Fibroblast of mammary gland (primary cell): ENCODE measurements around the gene BMAL1.

Source experiments
- DNase-seq: peaks from one replicate; pipeline ENCODE4 v3.0.0-alpha.2; 2010; ENCODE audit warnings: low read depth
- H3K4me3 ChIP-seq: 2 replicates; pipeline ENCODE4 v1.5.1; 2011; ENCODE audit warnings: low read depth, mild to moderate bottlenecking, low read length, moderate library complexity; ENCODE audit not compliant: control insufficient read depth
- CTCF ChIP-seq: conservative IDR thresholded peaks from 2 replicates; pipeline ENCODE4 v1.5.1; 2011; ENCODE audit warnings: low read depth, low read length, inconsistent platforms; ENCODE audit not compliant: control insufficient read depth, insufficient read depth

The BMAL1 gene

GRCh38 chr11:13376402-13376801, 98.8 kb downstream of the BMAL1 start:
- no peak for TF ChIP-seq CTCF
- no peak overlapping the region for H3K4me3 ChIP-seq
- DNase-seq: no peak

- DNase-seq: no peak
- TF ChIP-seq CTCF: no peak
- no peak overlapping the region for H3K4me3 ChIP-seq
Measured at GRCh38 chr11:13376838-13377237, 99.2 kb downstream of the BMAL1 start.

GRCh38 chr11:13378316-13378715, 100.7 kb downstream of the BMAL1 start:
- no peak for DNase-seq
- no peak for TF ChIP-seq CTCF
- no peak overlapping the region for H3K4me3 ChIP-seq

GRCh38 chr11:13380731-13381130, 103.1 kb downstream of the BMAL1 start:
- no peak for TF ChIP-seq CTCF
- H3K4me3 ChIP-seq: no peak overlapping the region
- no peak for DNase-seq

GRCh38 chr11:13382751-13383150, 105.2 kb downstream of the BMAL1 start:
- DNase-seq: no peak
- no peak overlapping the region for H3K4me3 ChIP-seq
- TF ChIP-seq CTCF: no peak

- no peak overlapping the region for H3K4me3 ChIP-seq
- TF ChIP-seq CTCF: peak; percentile 69
- peak; percentile 57 for DNase-seq
Measured at GRCh38 chr11:13384908-13385640, 107.5 kb downstream of the BMAL1 start.
